ENCODE data around the gene ZNF586.
A peak's percentile ranks its signal among the peaks of the same experiment; 100 is the strongest.

ZNF586 gene

GRCh38 chr19:57755031-57755430, 14.4 kb upstream of the ZNF586 start:
- H4K20me1 ChIP-seq (ENCODE audit: insufficient read depth, low read length): peaks cover 5% of the 10 kb centered on the region
- peaks cover 30% of the 10 kb centered on the region for H3K79me2 ChIP-seq (ENCODE audit: low read length)
- no peaks in the 10 kb centered on the region for H3K9me3 ChIP-seq (ENCODE audit: insufficient read depth, low read length)
- TF ChIP-seq CTCF (IDR thresholded peaks at IDR 0.05; ENCODE audit: low read depth, low read length) (no peak), EZH2phosphoT487 (IDR thresholded peaks at IDR 0.05; ENCODE audit: low read depth) (no peak)
- H3K4me1 ChIP-seq (ENCODE audit: low read length): no peaks in the 10 kb centered on the region
- H3K9ac ChIP-seq (ENCODE audit: low read length): no peak overlapping the region
- no peak overlapping the region for H3K4me2 ChIP-seq (ENCODE audit: low read length)
- no peak overlapping the region for H3K27ac ChIP-seq (ENCODE audit: low read length)
- H3K36me3 ChIP-seq (replicated peaks; ENCODE audit: low read depth, low read length): peaks cover 83% of the 10 kb centered on the region
- H3K4me3 ChIP-seq (ENCODE audit: low read length): no peak overlapping the region
- H3K27me3 ChIP-seq (ENCODE audit: low read depth, low read length): no peaks in the 10 kb centered on the region
- no peak overlapping the region for H2AFZ ChIP-seq (ENCODE audit: low read depth, low read length)

GRCh38 chr19:57757941-57758340, 11.5 kb upstream of the ZNF586 start:
- Histone ChIP-seq H3K4me2 (ENCODE audit: low read length) (no peak overlapping the region), H3K36me3 (replicated peaks; ENCODE audit: low read depth, low read length) (peaks cover 76% of the 10 kb centered on the region), H3K4me3 (ENCODE audit: low read length) (no peak overlapping the region), H3K9ac (ENCODE audit: low read length) (no peak overlapping the region), H4K20me1 (ENCODE audit: insufficient read depth, low read length) (peaks cover 5% of the 10 kb centered on the region), H3K27ac (ENCODE audit: low read length) (no peak overlapping the region), H3K79me2 (ENCODE audit: low read length) (peaks cover 18% of the 10 kb centered on the region; the same call in 1 of the 2 replicates), H3K27me3 (ENCODE audit: low read depth, low read length) (no peaks in the 10 kb centered on the region), H2AFZ (ENCODE audit: low read depth, low read length) (no peak overlapping the region), H3K4me1 (ENCODE audit: low read length) (no peaks in the 10 kb centered on the region), H3K9me3 (ENCODE audit: insufficient read depth, low read length) (no peaks in the 10 kb centered on the region)
- TF ChIP-seq EZH2phosphoT487 (IDR thresholded peaks at IDR 0.05; ENCODE audit: low read depth): no peak
- no peak for TF ChIP-seq CTCF (IDR thresholded peaks at IDR 0.05; ENCODE audit: low read depth, low read length)

GRCh38 chr19:57759096-57759495, 10.4 kb upstream of the ZNF586 start:
- Histone ChIP-seq H3K4me3 (ENCODE audit: low read length) (no peak overlapping the region), H3K36me3 (replicated peaks; ENCODE audit: low read depth, low read length) (peaks cover 68% of the 10 kb centered on the region)

GRCh38 chr19:57771417-57771816, 1.9 kb downstream of the ZNF586 start:
- H3K4me2 ChIP-seq (ENCODE audit: low read length): peak overlapping the region; percentile 72
- H4K20me1 ChIP-seq (ENCODE audit: insufficient read depth, low read length): peaks cover 40% of the 10 kb centered on the region
- H3K79me2 ChIP-seq (ENCODE audit: low read length): peaks cover 70% of the 10 kb centered on the region
- no peak overlapping the region for H2AFZ ChIP-seq (ENCODE audit: low read depth, low read length)
- H3K36me3 ChIP-seq (replicated peaks; ENCODE audit: low read depth, low read length): peaks cover 52% of the 10 kb centered on the region
- no peaks in the 10 kb centered on the region for H3K9me3 ChIP-seq (ENCODE audit: insufficient read depth, low read length)
- H3K27ac ChIP-seq (ENCODE audit: low read length): peak overlapping the region; percentile 97
- peak overlapping the region; percentile 87 for H3K4me3 ChIP-seq (ENCODE audit: low read length)
- TF ChIP-seq CTCF (IDR thresholded peaks at IDR 0.05; ENCODE audit: low read depth, low read length) (no peak), EZH2phosphoT487 (IDR thresholded peaks at IDR 0.05; ENCODE audit: low read depth) (no peak)
- H3K4me1 ChIP-seq (ENCODE audit: low read length): peaks cover 75% of the 10 kb centered on the region
- no peaks in the 10 kb centered on the region for H3K27me3 ChIP-seq (ENCODE audit: low read depth, low read length)
- peak overlapping the region; percentile 36; the same call in 1 of the 2 replicates for H3K9ac ChIP-seq (ENCODE audit: low read length)

More at GRCh38 chr19:57759096-57759495, 10.4 kb upstream of the ZNF586 start:
- H3K27me3 ChIP-seq (ENCODE audit: low read depth, low read length): no peaks in the 10 kb centered on the region
- H3K4me2 ChIP-seq (ENCODE audit: low read length): no peak overlapping the region
- H3K79me2 ChIP-seq (ENCODE audit: low read length): peaks cover 17% of the 10 kb centered on the region; the same call in 1 of the 2 replicates
- no peaks in the 10 kb centered on the region for H3K9me3 ChIP-seq (ENCODE audit: insufficient read depth, low read length)
- no peak overlapping the region for H3K27ac ChIP-seq (ENCODE audit: low read length)
- no peak overlapping the region for H2AFZ ChIP-seq (ENCODE audit: low read depth, low read length)
- no peak overlapping the region for H3K9ac ChIP-seq (ENCODE audit: low read length)
- TF ChIP-seq EZH2phosphoT487 (IDR thresholded peaks at IDR 0.05; ENCODE audit: low read depth): no peak
- TF ChIP-seq CTCF (IDR thresholded peaks at IDR 0.05; ENCODE audit: low read depth, low read length): no peak
- H4K20me1 ChIP-seq (ENCODE audit: insufficient read depth, low read length): peaks cover 5% of the 10 kb centered on the region; the same call in 1 of the 2 replicates
- H3K4me1 ChIP-seq (ENCODE audit: low read length): no peaks in the 10 kb centered on the region
